ENCODE data around the gene RBMS1.

- TF ChIP-seq POLR2A (IDR thresholded peaks at IDR 0.05), result no peak
- no peak for TF ChIP-seq CTCF (IDR thresholded peaks at IDR 0.05)
- no peak for TF ChIP-seq POLR2AphosphoS5 (IDR thresholded peaks at IDR 0.05)
These were observed 40.6 kb upstream of the RBMS1 start for GRCh38 chr2:160534249-160534648.

Data from breast epithelium (tissue), 3 donors.